ENCODE measurements around the gene LSAMP. TPM values are rescaled to one million over a fixed set of nuclear protein-coding genes. Genes with fewer than 3 reads are reported as not detected.

The LSAMP gene
- total RNA-seq, 1 donor from 2014 or later: 18.0 TPM

- Histone ChIP-seq H3K79me2 (ENCODE audit: low read depth) (no peaks in the 10 kb centered on the region), H2AFZ (replicated peaks) (no peak overlapping the region), H4K20me1 (ENCODE audit: low read depth) (no peaks in the 10 kb centered on the region), H3K4me3 (no peak overlapping the region), H3F3A (ENCODE audit: low read depth) (no peaks in the 10 kb centered on the region), H3K4me1 (peaks cover 10% of the 10 kb centered on the region), H3K27ac (no peak overlapping the region), H3K27me3 (no peaks in the 10 kb centered on the region), H3K4me2 (no peak overlapping the region), H3K36me3 (no peaks in the 10 kb centered on the region), H3K9me3 (ENCODE audit: low read depth) (no peaks in the 10 kb centered on the region), H3K9ac (no peak overlapping the region)
- Mint-ChIP-seq H3K36me3 (peaks cover 2% of the 10 kb centered on the region), H3K4me3 (no peak overlapping the region), H3K9me3 (no peaks in the 10 kb centered on the region), H3K27me3 (ENCODE audit: insufficient read depth, low read depth) (no peaks in the 10 kb centered on the region), H3K4me1 (peaks cover 6% of the 10 kb centered on the region), H3K27ac (no peak overlapping the region)
- TF ChIP-seq CTCF (IDR thresholded peaks at IDR 0.05) (no peak), EZH2 (IDR thresholded peaks at IDR 0.05) (no peak), EZH2phosphoT487 (IDR thresholded peaks at IDR 0.05) (no peak)
- no peak for DNase-seq (ENCODE audit: low spot score)
Observed at GRCh38 chr3:116192464-116192863, 252.8 kb downstream of the LSAMP start.

- H3K4me3 Mint-ChIP-seq: no peak overlapping the region
- no peak for TF ChIP-seq EZH2phosphoT487 (IDR thresholded peaks at IDR 0.05)
- no peak for TF ChIP-seq EZH2 (IDR thresholded peaks at IDR 0.05)
- TF ChIP-seq CTCF (IDR thresholded peaks at IDR 0.05): no peak
- H3F3A ChIP-seq (ENCODE audit: low read depth): no peaks in the 10 kb centered on the region
- H3K9ac ChIP-seq: no peak overlapping the region
- peaks cover 7% of the 10 kb centered on the region for H3K4me1 ChIP-seq
- no peaks in the 10 kb centered on the region for H3K27me3 ChIP-seq
- H3K4me3 ChIP-seq: no peak overlapping the region
- no peak for DNase-seq (ENCODE audit: low spot score)
- H3K36me3 ChIP-seq: no peaks in the 10 kb centered on the region
- no peak overlapping the region for H2AFZ ChIP-seq (replicated peaks)
- H3K27ac ChIP-seq: no peak overlapping the region
- no peaks in the 10 kb centered on the region for H3K9me3 ChIP-seq (ENCODE audit: low read depth)
- H3K36me3 Mint-ChIP-seq: peaks cover 2% of the 10 kb centered on the region
- no peaks in the 10 kb centered on the region for H3K79me2 ChIP-seq (ENCODE audit: low read depth)
- H3K4me1 Mint-ChIP-seq: peaks cover 6% of the 10 kb centered on the region
- no peaks in the 10 kb centered on the region for H3K27me3 Mint-ChIP-seq (ENCODE audit: insufficient read depth, low read depth)
- H3K9me3 Mint-ChIP-seq: no peaks in the 10 kb centered on the region
- H3K27ac Mint-ChIP-seq: no peak overlapping the region
- H3K4me2 ChIP-seq: no peak overlapping the region
- no peaks in the 10 kb centered on the region for H4K20me1 ChIP-seq (ENCODE audit: low read depth)
Observed at GRCh38 chr3:116191409-116191808, 253.9 kb downstream of the LSAMP start.

- no peaks in the 10 kb centered on the region for H3K36me3 ChIP-seq
- H3K27ac ChIP-seq: no peak overlapping the region
- Mint-ChIP-seq H3K4me3 (no peak overlapping the region), H3K36me3 (peaks cover 2% of the 10 kb centered on the region), H3K27me3 (ENCODE audit: insufficient read depth, low read depth) (no peaks in the 10 kb centered on the region), H3K9me3 (no peaks in the 10 kb centered on the region), H3K4me1 (peaks cover 6% of the 10 kb centered on the region), H3K27ac (no peak overlapping the region)
- no peak overlapping the region for H2AFZ ChIP-seq (replicated peaks)
- no peak overlapping the region for H3K4me2 ChIP-seq
- H3K79me2 ChIP-seq (ENCODE audit: low read depth): no peaks in the 10 kb centered on the region
- no peak overlapping the region for H3K4me3 ChIP-seq
- no peaks in the 10 kb centered on the region for H3F3A ChIP-seq (ENCODE audit: low read depth)
- H3K9me3 ChIP-seq (ENCODE audit: low read depth): no peaks in the 10 kb centered on the region
- H3K9ac ChIP-seq: no peak overlapping the region
- no peak for TF ChIP-seq CTCF (IDR thresholded peaks at IDR 0.05)
- no peak for TF ChIP-seq EZH2 (IDR thresholded peaks at IDR 0.05)
- TF ChIP-seq EZH2phosphoT487 (IDR thresholded peaks at IDR 0.05): no peak
- H3K4me1 ChIP-seq: peaks cover 7% of the 10 kb centered on the region
- no peak for DNase-seq (ENCODE audit: low spot score)
- no peaks in the 10 kb centered on the region for H3K27me3 ChIP-seq
- no peaks in the 10 kb centered on the region for H4K20me1 ChIP-seq (ENCODE audit: low read depth)
Observed at GRCh38 chr3:116190095-116190494, 255.2 kb downstream of the LSAMP start.

Measured in neural progenitor cell (in vitro differentiated cells).